NT2/D1 (cell line): ENCODE data around the gene PSMB8.

Experiments
- SUZ12 ChIP-seq: IDR thresholded peaks from 2 replicates; pipeline ENCODE4 v1.6.1; 2011; ENCODE audit not compliant: insufficient read length, insufficient read depth; ENCODE audit errors: extremely low read depth
- YY1 ChIP-seq: IDR thresholded peaks from 2 replicates; pipeline ENCODE4 v1.6.1; 2011; ENCODE audit not compliant: insufficient read length, insufficient read depth
- ZNF274 ChIP-seq: IDR thresholded peaks from 2 replicates; pipeline ENCODE4 v1.6.1; 2011; ENCODE audit warnings: mild to moderate bottlenecking, low read depth, low read length

DNA sequence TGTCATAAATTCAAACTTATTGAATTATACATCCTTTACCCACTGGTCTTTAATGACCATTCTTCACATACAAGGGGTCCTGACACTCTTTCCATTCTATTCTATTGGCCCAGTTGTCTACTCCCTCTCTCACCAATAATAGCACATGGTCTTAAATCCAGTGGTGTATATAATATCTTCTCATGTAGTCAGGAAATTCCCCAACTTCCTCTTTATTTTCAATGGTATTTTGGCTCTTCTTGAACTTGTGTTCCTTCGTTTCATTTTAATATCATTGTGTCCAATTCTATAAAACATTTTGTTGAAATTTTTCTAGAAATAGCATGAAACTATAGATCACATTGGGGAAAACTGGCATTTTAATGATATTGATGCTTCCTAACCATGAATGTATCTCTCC, 47.0 kb upstream of the PSMB8 start:
- TF ChIP-seq YY1 (no peak), ZNF274 (no peak), SUZ12 (no peak)
